HG03571 (cell line): Measurements from ENCODE around the gene CCL1.
"Not testable (repeated sequence)": the region's sequence is repeated elsewhere in the genome, so short reads cannot be mapped to it uniquely, and the experiment has no call there.

Experiments used
- ATAC-seq: cut with Tn5 transposase; IDR thresholded peaks from one replicate; pipeline ENCODE4 v1.9.1; 2021; ENCODE audit not compliant: unreplicated experiment

Gene CCL1

GRCh38 chr17:34361478-34362061 is 1.5 kb downstream of the CCL1 start:
- ATAC-seq: peak; percentile 70

- no peak for ATAC-seq
These were observed 2.3 kb downstream of the CCL1 start for GRCh38 chr17:34360601-34361270.

- ATAC-seq: no peak
These were observed 4.4 kb downstream of the CCL1 start for GRCh38 chr17:34358631-34359030.

- ATAC-seq: no peak
These were observed 5.6 kb downstream of the CCL1 start for GRCh38 chr17:34357398-34357797.

- no peak for ATAC-seq
These were observed 6.8 kb downstream of the CCL1 start, which contains the start of gene CCL13 for GRCh38 chr17:34356194-34356593. Gene CCL13 (plus strand): TSS chr17:34356480. CDS start chr17:34356527, 47 bp downstream.

GRCh38 chr17:34354637-34355036 is 8.4 kb downstream of the CCL1 start:
- ATAC-seq: no peak

GRCh38 chr17:34352191-34352590 is 10.8 kb downstream of the CCL1 start:
- ATAC-seq: no peak

- ATAC-seq: no peak
These were observed 11.9 kb downstream of the CCL1 start for GRCh38 chr17:34351096-34351495.

GRCh38 chr17:34349751-34350150 is 13.3 kb downstream of the CCL1 start:
- no peak for ATAC-seq

- ATAC-seq: no peak
These were observed 16.0 kb downstream of the CCL1 start for GRCh38 chr17:34347063-34347462.

- ATAC-seq: no peak
These were observed 21.1 kb downstream of the CCL1 start for GRCh38 chr17:34341916-34342315.

- ATAC-seq: no peak
These were observed 23.8 kb downstream of the CCL1 start for GRCh38 chr17:34339138-34339770.

- ATAC-seq: no peak
These were observed 25.3 kb downstream of the CCL1 start for GRCh38 chr17:34337701-34338100.

GRCh38 chr17:34327580-34327979 is 35.5 kb downstream of the CCL1 start:
- not testable (repeated sequence) for ATAC-seq

- ATAC-seq: no peak
These were observed 41.1 kb downstream of the CCL1 start for GRCh38 chr17:34321964-34322363.

- no peak for ATAC-seq
These were observed 44.0 kb downstream of the CCL1 start, which contains the start of gene CCL8 for GRCh38 chr17:34319039-34319483. Gene CCL8 (plus strand): TSS chr17:34319435. CDS start chr17:34319502, 67 bp downstream.

GRCh38 chr17:34318474-34318873 is 44.6 kb downstream of the CCL1 start:
- ATAC-seq: no peak

- ATAC-seq: no peak
These were observed 48.8 kb downstream of the CCL1 start for GRCh38 chr17:34314279-34314678.

- ATAC-seq: no peak
These were observed 49.9 kb downstream of the CCL1 start for GRCh38 chr17:34313164-34313563.

GRCh38 chr17:34312080-34312479 is 51.0 kb downstream of the CCL1 start:
- no peak for ATAC-seq

GRCh38 chr17:34311291-34311690 is 51.7 kb downstream of the CCL1 start:
- no peak for ATAC-seq
